GM23338 (cell line): ENCODE results near the gene RPS15. TPM values are rescaled to one million over a fixed set of nuclear protein-coding genes. Genes with fewer than 3 reads are reported as not detected.

ENCODE experiments used
- ATAC-seq: fragments of 200-7000 bp; cut with Tn5 transposase; 3 replicates; pipeline ENCODE4 v1.9.1; 2020
- DNase-seq: peaks from one replicate; pipeline ENCODE4 v3.0.0-alpha.2; 2015; ENCODE audit warnings: low spot score
- H2AFZ ChIP-seq: fragments of 200-600 bp; sonication (generic); 2 replicates; pipeline ENCODE4 v1.8.0; 2016; ENCODE audit warnings: antibody characterized with exemption, mild to moderate bottlenecking, moderate library complexity
- H3F3A ChIP-seq: fragments of 200-600 bp; sonication (generic); replicated peaks from 2 replicates; pipeline ENCODE4 v1.8.0; 2017; ENCODE audit warnings: antibody characterized with exemption, mixed run types, low read depth
- H3K27ac ChIP-seq: fragments of 200-600 bp; sonication (generic); 2 replicates; pipeline ENCODE4 v1.6.1; 2016; ENCODE audit warnings: low read depth
- H3K27me3 ChIP-seq: fragments of 200-600 bp; sonication (generic); 2 replicates; pipeline ENCODE4 v1.8.0; 2016; ENCODE audit warnings: mild to moderate bottlenecking, mixed run types, moderate library complexity; ENCODE audit not compliant: insufficient read depth
- H3K36me3 ChIP-seq: fragments of 200-600 bp; sonication (generic); 2 replicates; pipeline ENCODE4 v1.8.0; 2016; ENCODE audit warnings: mild to moderate bottlenecking; ENCODE audit not compliant: insufficient read depth
- H3K4me1 ChIP-seq: fragments of 200-600 bp; sonication (generic); 2 replicates; pipeline ENCODE4 v1.8.0; 2016; ENCODE audit warnings: mild to moderate bottlenecking, moderate library complexity; ENCODE audit not compliant: insufficient read depth
- H3K4me2 ChIP-seq: fragments of 200-600 bp; sonication (generic); 2 replicates; pipeline ENCODE4 v1.7.1; 2017; ENCODE audit warnings: mixed run types
- H3K4me3 ChIP-seq: fragments of 200-600 bp; sonication (generic); 2 replicates; pipeline ENCODE4 v1.6.1; 2016; ENCODE audit warnings: mixed run types
- H3K79me2 ChIP-seq: fragments of 200-600 bp; sonication (generic); replicated peaks from 2 replicates; pipeline ENCODE4 v1.8.0; 2017; ENCODE audit warnings: mild to moderate bottlenecking; ENCODE audit not compliant: insufficient read depth
- H3K9me2 ChIP-seq: fragments of 200-600 bp; sonication (generic); 2 replicates; pipeline ENCODE4 v1.8.0; 2017; ENCODE audit not compliant: insufficient read depth
- H4K20me1 ChIP-seq: fragments of 200-600 bp; sonication (generic); replicated peaks from 2 replicates; pipeline ENCODE4 v1.8.0; 2017; ENCODE audit warnings: mild to moderate bottlenecking; ENCODE audit not compliant: insufficient read depth
- H3K27ac Mint-ChIP-seq: 2 replicates; pipeline ENCODE4 v1.8.0; 2020; ENCODE audit warnings: inconsistent platforms, mild to moderate bottlenecking, moderate library complexity, mixed read lengths
- H3K27me3 Mint-ChIP-seq: 3 replicates; pipeline ENCODE4 v1.8.0; 2022; ENCODE audit warnings: low read depth, mild to moderate bottlenecking, moderate library complexity, mixed read lengths, inconsistent platforms; ENCODE audit not compliant: insufficient read depth, poor library complexity
- H3K36me3 Mint-ChIP-seq: 3 replicates; pipeline ENCODE4 v1.8.0; 2021; ENCODE audit warnings: low read depth, mild to moderate bottlenecking, inconsistent platforms, moderate library complexity, mixed read lengths
- H3K4me1 Mint-ChIP-seq: 3 replicates; pipeline ENCODE4 v1.8.0; 2020; ENCODE audit warnings: mild to moderate bottlenecking, inconsistent platforms, mixed read lengths
- H3K4me3 Mint-ChIP-seq: 3 replicates; pipeline ENCODE4 v1.8.0; 2021; ENCODE audit warnings: moderate library complexity, mild to moderate bottlenecking, inconsistent platforms, mixed read lengths
- H3K9me3 Mint-ChIP-seq: 3 replicates; pipeline ENCODE4 v1.8.0; 2020; ENCODE audit warnings: moderate library complexity, mild to moderate bottlenecking, inconsistent platforms, mixed read lengths
- CREB1 ChIP-seq: fragments of 250-450 bp; sonication (Bioruptor Pico); IDR thresholded peaks from 2 replicates; pipeline ENCODE4 v1.5.0; 2020; ENCODE audit warnings: low read depth, mild to moderate bottlenecking, moderate library complexity
- CTCF ChIP-seq, 2 experiments: fragments of 200-600 bp in 1 of 2; sonication (generic) in 1 of 2; conservative IDR thresholded peaks; 2 replicates each; pipeline versions ENCODE4 v1.5.1 to v1.6.1; 2016 to 2017; ENCODE audit warnings: antibody characterized with exemption in 2 of 2, low read depth in 2 of 2, mild to moderate bottlenecking in 2 of 2, moderate library complexity in 1 of 2
- EZH2 ChIP-seq: fragments of 200-600 bp; sonication (generic); IDR thresholded peaks from one replicate; pipeline ENCODE4 v1.8.0; 2017; ENCODE audit warnings: antibody characterized with exemption, mild to moderate bottlenecking, low read depth; ENCODE audit not compliant: unreplicated experiment
- JUNB ChIP-seq: IDR thresholded peaks from one replicate; pipeline ENCODE4 v1.6.1; 2016; ENCODE audit warnings: antibody characterized with exemption; ENCODE audit not compliant: unreplicated experiment
- NANOG ChIP-seq: IDR thresholded peaks from 2 replicates; pipeline ENCODE4 v1.6.1; 2016; ENCODE audit warnings: antibody characterized with exemption, borderline replicate concordance
- POLR2AphosphoS5 ChIP-seq: IDR thresholded peaks from 2 replicates; pipeline ENCODE4 v1.6.1; 2016; ENCODE audit warnings: antibody characterized with exemption, low read depth
- REST ChIP-seq: IDR thresholded peaks from one replicate; pipeline ENCODE4 v1.6.1; 2018; ENCODE audit warnings: antibody characterized with exemption; ENCODE audit not compliant: unreplicated experiment
- STAT1 ChIP-seq: IDR thresholded peaks from one replicate; pipeline ENCODE4 v1.6.1; 2016; ENCODE audit warnings: antibody characterized with exemption; ENCODE audit not compliant: unreplicated experiment
- ZNF114 ChIP-seq: fragments of 250-450 bp; sonication (Bioruptor Pico); IDR thresholded peaks from 2 replicates; pipeline ENCODE4 v1.5.0; 2020; ENCODE audit warnings: mild to moderate bottlenecking, moderate library complexity
- ZNF331 ChIP-seq: fragments of 250-450 bp; sonication (Bioruptor Pico); IDR thresholded peaks from 2 replicates; pipeline ENCODE4 v1.5.0; 2020; ENCODE audit warnings: low read depth, mild to moderate bottlenecking, moderate library complexity
- polyA plus RNA-seq: library from polyadenylated mRNA; unstranded; fragments of >200 nt; fragmentation: Nextera tagmentation; extraction: Ambion mirVana; gene quantifications from 2 replicates; pipeline ENCODE4 v1.2.1, GENCODE V29; 2016
- total RNA-seq: library from RNA; depleted of rRNA; stranded (reverse); fragments of >200 nt; shearing (Covaris generic); gene quantifications from 2 replicates; pipeline ENCODE4 v1.2.3, GENCODE V29; 2014
- TF ChIP-seq, protein P1 (sequence below): fragments of 250-450 bp; sonication (Bioruptor Pico); IDR thresholded peaks from 2 replicates; pipeline ENCODE4 v1.5.0; 2020; ENCODE audit warnings: mild to moderate bottlenecking, moderate library complexity
- TF ChIP-seq, protein P2 (sequence below): IDR thresholded peaks from 2 replicates; pipeline ENCODE4 v1.6.1; 2016; ENCODE audit warnings: antibody characterized with exemption

RPS15 gene
- total and polyA plus RNA-seq, 2 experiments from 2014 or later = 2,953 to 3,861 TPM

- TF ChIP-seq CTCF (conservative IDR thresholded peaks at IDR 0.05; ENCODE audit: low read depth in 2 of 2) = no peak
- TF ChIP-seq EZH2 = peak; percentile 67
- TF ChIP-seq ZNF331 (CRISPR knock-in tag) = no peak
- no peak for TF ChIP-seq ZNF114 (CRISPR knock-in tag)
- TF ChIP-seq STAT1 = no peak
- TF ChIP-seq POLR2AphosphoS5 = peak; percentile 5; the same call in 1 of the 2 replicates
Measured at GRCh38 chr19:1466461-1467214, 28.4 kb downstream of the RPS15 start (continued).

DNA sequence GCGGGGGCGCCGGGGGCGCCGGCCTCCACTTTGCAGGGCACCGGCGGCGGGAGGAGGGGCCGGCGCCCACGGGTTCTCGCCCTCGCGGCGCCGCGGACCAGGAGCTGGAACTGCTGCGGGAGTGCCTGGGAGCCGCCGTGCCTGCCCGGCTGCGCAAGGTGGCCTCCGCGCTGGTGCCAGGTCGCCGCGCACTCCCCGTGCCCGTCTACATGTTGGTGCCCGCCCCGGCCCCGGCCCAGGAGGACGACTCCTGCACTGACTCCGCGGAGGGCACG lies 29.0 kb downstream of the RPS15 start:
- Mint-ChIP-seq H3K36me3 (no peaks in the 10 kb centered on the region), H3K4me3 (no peak overlapping the region), H3K27ac (no peak overlapping the region), H3K27me3 (peaks cover 66% of the 10 kb centered on the region), H3K9me3 (no peaks in the 10 kb centered on the region), H3K4me1 (peaks cover 3% of the 10 kb centered on the region; the same call in 1 of the 3 replicates)
- Histone ChIP-seq H3F3A (peaks cover 17% of the 10 kb centered on the region), H3K4me1 (peaks cover 6% of the 10 kb centered on the region; the same call in 1 of the 2 replicates), H3K9me2 (no peaks in the 10 kb centered on the region), H3K4me3 (peak overlapping the region; percentile 51), H4K20me1 (peaks cover 10% of the 10 kb centered on the region; the same call in 1 of the 2 replicates), H2AFZ (no peak overlapping the region), H3K4me2 (peak overlapping the region; percentile 75), H3K79me2 (no peaks in the 10 kb centered on the region), H3K27me3 (peaks cover 84% of the 10 kb centered on the region), H3K27ac (no peak overlapping the region), H3K36me3 (no peaks in the 10 kb centered on the region)
- DNase-seq (no peak), ATAC-seq (no peak; the same call in 1 of the 3 replicates)
- TF ChIP-seq REST (no peak), NANOG (no peak), ZNF331 (CRISPR knock-in tag) (no peak), STAT1 (no peak), POLR2AphosphoS5 (no peak; the same call in 1 of the 2 replicates), EZH2 (no peak), JUNB (no peak), CREB1 (CRISPR knock-in tag) (no peak), ZNF114 (CRISPR knock-in tag) (no peak)
- TF ChIP-seq, protein P1, sequence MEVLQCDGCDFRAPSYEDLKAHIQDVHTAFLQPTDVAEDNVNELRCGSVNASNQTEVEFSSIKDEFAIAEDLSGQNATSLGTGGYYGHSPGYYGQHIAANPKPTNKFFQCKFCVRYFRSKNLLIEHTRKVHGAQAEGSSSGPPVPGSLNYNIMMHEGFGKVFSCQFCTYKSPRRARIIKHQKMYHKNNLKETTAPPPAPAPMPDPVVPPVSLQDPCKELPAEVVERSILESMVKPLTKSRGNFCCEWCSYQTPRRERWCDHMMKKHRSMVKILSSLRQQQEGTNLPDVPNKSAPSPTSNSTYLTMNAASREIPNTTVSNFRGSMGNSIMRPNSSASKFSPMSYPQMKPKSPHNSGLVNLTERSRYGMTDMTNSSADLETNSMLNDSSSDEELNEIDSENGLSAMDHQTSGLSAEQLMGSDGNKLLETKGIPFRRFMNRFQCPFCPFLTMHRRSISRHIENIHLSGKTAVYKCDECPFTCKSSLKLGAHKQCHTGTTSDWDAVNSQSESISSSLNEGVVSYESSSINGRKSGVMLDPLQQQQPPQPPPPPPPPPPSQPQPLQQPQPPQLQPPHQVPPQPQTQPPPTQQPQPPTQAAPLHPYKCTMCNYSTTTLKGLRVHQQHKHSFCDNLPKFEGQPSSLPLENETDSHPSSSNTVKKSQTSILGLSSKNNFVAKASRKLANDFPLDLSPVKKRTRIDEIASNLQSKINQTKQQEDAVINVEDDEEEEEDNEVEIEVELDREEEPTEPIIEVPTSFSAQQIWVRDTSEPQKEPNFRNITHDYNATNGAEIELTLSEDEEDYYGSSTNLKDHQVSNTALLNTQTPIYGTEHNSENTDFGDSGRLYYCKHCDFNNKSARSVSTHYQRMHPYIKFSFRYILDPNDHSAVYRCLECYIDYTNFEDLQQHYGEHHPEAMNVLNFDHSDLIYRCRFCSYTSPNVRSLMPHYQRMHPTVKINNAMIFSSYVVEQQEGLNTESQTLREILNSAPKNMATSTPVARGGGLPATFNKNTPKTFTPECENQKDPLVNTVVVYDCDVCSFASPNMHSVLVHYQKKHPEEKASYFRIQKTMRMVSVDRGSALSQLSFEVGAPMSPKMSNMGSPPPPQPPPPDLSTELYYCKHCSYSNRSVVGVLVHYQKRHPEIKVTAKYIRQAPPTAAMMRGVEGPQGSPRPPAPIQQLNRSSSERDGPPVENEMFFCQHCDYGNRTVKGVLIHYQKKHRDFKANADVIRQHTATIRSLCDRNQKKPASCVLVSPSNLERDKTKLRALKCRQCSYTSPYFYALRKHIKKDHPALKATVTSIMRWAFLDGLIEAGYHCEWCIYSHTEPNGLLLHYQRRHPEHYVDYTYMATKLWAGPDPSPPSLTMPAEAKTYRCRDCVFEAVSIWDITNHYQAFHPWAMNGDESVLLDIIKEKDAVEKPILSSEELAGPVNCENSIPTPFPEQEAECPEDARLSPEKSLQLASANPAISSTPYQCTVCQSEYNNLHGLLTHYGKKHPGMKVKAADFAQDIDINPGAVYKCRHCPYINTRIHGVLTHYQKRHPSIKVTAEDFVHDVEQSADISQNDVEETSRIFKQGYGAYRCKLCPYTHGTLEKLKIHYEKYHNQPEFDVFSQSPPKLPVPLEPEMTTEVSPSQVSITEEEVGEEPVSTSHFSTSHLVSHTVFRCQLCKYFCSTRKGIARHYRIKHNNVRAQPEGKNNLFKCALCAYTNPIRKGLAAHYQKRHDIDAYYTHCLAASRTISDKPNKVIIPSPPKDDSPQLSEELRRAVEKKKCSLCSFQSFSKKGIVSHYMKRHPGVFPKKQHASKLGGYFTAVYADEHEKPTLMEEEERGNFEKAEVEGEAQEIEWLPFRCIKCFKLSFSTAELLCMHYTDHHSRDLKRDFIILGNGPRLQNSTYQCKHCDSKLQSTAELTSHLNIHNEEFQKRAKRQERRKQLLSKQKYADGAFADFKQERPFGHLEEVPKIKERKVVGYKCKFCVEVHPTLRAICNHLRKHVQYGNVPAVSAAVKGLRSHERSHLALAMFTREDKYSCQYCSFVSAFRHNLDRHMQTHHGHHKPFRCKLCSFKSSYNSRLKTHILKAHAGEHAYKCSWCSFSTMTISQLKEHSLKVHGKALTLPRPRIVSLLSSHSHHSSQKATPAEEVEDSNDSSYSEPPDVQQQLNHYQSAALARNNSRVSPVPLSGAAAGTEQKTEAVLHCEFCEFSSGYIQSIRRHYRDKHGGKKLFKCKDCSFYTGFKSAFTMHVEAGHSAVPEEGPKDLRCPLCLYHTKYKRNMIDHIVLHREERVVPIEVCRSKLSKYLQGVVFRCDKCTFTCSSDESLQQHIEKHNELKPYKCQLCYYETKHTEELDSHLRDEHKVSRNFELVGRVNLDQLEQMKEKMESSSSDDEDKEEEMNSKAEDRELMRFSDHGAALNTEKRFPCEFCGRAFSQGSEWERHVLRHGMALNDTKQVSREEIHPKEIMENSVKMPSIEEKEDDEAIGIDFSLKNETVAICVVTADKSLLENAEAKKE (CRISPR knock-in tag) = no peak
- TF ChIP-seq, protein P2, sequence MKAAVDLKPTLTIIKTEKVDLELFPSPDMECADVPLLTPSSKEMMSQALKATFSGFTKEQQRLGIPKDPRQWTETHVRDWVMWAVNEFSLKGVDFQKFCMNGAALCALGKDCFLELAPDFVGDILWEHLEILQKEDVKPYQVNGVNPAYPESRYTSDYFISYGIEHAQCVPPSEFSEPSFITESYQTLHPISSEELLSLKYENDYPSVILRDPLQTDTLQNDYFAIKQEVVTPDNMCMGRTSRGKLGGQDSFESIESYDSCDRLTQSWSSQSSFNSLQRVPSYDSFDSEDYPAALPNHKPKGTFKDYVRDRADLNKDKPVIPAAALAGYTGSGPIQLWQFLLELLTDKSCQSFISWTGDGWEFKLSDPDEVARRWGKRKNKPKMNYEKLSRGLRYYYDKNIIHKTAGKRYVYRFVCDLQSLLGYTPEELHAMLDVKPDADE = no peak
